SW 1271 (cell line): Measurements from ENCODE around the gene RRM2.

Experiments
- DNase-seq, 2 experiments: peaks; one replicate each; lab custom pipeline; 2025; lab: John Stamatoyannopoulos, UW

Gene RRM2

GRCh38 chr2:10158681-10159080 lies 36.1 kb downstream of the RRM2 start:
- DNase-seq, result no peak

- DNase-seq, result no peak
Observed at GRCh38 chr2:10159086-10159485, 36.5 kb downstream of the RRM2 start.

GRCh38 chr2:10159581-10160131 lies 37.1 kb downstream of the RRM2 start:
- DNase-seq, result no peak

GRCh38 chr2:10160203-10160955 lies 37.8 kb downstream of the RRM2 start:
- DNase-seq, result no peak

- no peak for DNase-seq
Observed at GRCh38 chr2:10161206-10161931, 38.8 kb downstream of the RRM2 start.

GRCh38 chr2:10161961-10162441 lies 39.5 kb downstream of the RRM2 start:
- DNase-seq, result no peak

GRCh38 chr2:10162586-10163497 lies 40.3 kb downstream of the RRM2 start:
- no peak for DNase-seq

- no peak for DNase-seq
Observed at GRCh38 chr2:10163498-10164486, 41.3 kb downstream of the RRM2 start.

- no peak for DNase-seq
Observed at GRCh38 chr2:10164601-10165000, 42.1 kb downstream of the RRM2 start.

- DNase-seq, result no peak
Observed at GRCh38 chr2:10165282-10165681, 42.7 kb downstream of the RRM2 start.

- DNase-seq, result no peak
Observed at GRCh38 chr2:10165861-10166675, 43.5 kb downstream of the RRM2 start.

GRCh38 chr2:10166676-10167292 lies 44.2 kb downstream of the RRM2 start:
- no peak for DNase-seq

- no peak for DNase-seq
Observed at GRCh38 chr2:10167316-10167715, 44.8 kb downstream of the RRM2 start.

- no peak for DNase-seq
Observed at GRCh38 chr2:10168221-10168620, 45.7 kb downstream of the RRM2 start.

- DNase-seq, result no peak
Observed at GRCh38 chr2:10169053-10169578, 46.6 kb downstream of the RRM2 start.

GRCh38 chr2:10169581-10169980 lies 47.0 kb downstream of the RRM2 start:
- DNase-seq, result no peak

GRCh38 chr2:10170256-10170655 lies 47.7 kb downstream of the RRM2 start:
- no peak for DNase-seq

GRCh38 chr2:10171006-10171800 lies 48.7 kb downstream of the RRM2 start:
- no peak for DNase-seq
